ENCODE measurements around the gene SLC16A12. TPM values are rescaled to one million over a fixed set of nuclear protein-coding genes. Genes with fewer than 3 reads are reported as not detected.
"Not testable (repeated sequence)": the region's sequence is repeated elsewhere in the genome, so short reads cannot be mapped to it uniquely, and the experiment has no call there.

SLC16A12 gene
- total RNA-seq, 1 experiment from 2014 or later, result 0.12 TPM

- no peak for DNase-seq (ENCODE audit: low read depth)
Measured at GRCh38 chr10:89471110-89471809, 64.1 kb downstream of the SLC16A12 start.

DNA sequence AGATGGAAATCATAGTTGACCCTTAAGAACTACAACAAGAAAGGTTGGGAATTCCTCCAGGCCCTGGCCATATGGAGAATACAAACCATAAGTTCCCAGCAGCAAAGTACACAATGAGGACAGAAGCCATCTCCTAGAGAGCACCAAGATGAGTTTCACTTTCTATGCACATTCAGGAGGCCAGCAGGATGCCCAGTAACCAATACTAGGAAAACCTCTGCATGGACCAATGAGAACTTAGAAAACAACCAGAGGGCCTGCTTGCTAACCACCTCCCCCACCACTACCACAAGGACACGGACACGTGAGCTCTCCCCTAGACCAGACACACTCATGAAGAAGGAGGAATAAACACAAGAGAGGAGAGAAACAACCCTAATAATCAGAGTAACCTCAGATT is 64.8 kb downstream of the SLC16A12 start:
- peak; percentile 21 for DNase-seq (ENCODE audit: low read depth)

DNA sequence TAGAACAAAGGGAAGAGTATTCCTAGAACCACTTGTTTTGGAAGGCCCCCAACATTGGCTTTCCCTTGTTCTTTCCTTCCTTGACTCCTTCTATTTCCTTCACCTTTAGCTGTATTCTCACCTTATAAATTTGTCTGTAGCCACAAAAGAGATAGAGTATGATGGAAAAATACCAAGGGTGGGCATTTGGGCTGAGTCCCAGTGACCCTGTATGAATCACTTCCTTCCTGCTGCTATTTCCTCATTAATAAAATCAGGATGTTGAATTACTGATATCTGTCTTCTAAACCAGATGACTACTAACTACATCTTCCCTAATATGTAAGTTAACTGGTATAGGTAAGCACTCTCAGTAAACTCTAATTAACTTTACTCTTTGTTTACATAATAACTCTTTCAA is 65.9 kb downstream of the SLC16A12 start:
- no peak for DNase-seq (ENCODE audit: low read depth)

GRCh38 chr10:89468191-89468965 is 67.0 kb downstream of the SLC16A12 start:
- no peak for DNase-seq (ENCODE audit: low read depth)

GRCh38 chr10:89466599-89467035 is 68.8 kb downstream of the SLC16A12 start:
- DNase-seq (ENCODE audit: low read depth), result peak; percentile 52

DNA sequence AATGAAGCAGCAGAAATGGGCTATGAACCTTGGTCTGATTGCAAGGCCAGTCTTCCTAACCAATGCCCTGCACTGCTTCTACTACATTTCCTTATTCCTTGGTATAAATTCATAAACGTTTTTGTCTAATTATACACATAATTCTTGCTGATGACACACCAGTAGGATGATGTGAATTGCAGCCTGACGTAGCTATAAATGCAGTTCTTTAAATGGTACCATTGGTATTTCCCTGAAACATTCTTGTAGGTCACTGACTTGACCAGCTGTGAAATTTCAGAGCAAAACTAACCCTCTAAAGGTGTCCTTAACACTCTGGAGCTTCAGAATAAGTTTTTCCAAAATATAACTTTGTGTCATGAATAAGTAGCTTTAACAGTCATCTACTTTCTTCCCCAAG is 70.2 kb downstream of the SLC16A12 start:
- DNase-seq (ENCODE audit: low read depth), result no peak

- no peak for DNase-seq (ENCODE audit: low read depth)
Measured at GRCh38 chr10:89463846-89464537, 71.4 kb downstream of the SLC16A12 start.

DNA sequence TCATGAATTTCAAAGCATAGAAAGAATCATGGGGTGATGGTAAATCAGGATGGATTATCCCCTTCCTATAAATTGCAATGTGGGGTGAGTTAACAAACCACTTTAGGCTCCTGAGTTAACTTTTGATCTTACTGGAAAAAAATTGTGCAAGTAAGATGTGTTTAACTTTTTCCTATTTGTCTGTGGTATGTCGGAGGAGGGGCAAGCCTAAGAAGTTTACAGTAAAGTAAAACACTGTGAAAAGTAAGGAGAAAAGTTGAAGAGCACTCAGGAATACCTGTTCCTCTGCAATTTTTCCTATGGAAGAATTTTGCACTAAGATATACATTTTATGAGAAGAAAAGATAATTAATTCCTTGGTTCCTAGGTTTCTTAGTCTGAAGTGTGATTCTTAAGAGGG is 76.6 kb downstream of the SLC16A12 start:
- DNase-seq (ENCODE audit: low read depth), result no peak

- peak; percentile 78 for DNase-seq (ENCODE audit: low read depth)
Measured at GRCh38 chr10:89458291-89458690, 77.1 kb downstream of the SLC16A12 start.

GRCh38 chr10:89454561-89455347 is 80.6 kb downstream of the SLC16A12 start:
- DNase-seq (ENCODE audit: low read depth), result no peak

DNA sequence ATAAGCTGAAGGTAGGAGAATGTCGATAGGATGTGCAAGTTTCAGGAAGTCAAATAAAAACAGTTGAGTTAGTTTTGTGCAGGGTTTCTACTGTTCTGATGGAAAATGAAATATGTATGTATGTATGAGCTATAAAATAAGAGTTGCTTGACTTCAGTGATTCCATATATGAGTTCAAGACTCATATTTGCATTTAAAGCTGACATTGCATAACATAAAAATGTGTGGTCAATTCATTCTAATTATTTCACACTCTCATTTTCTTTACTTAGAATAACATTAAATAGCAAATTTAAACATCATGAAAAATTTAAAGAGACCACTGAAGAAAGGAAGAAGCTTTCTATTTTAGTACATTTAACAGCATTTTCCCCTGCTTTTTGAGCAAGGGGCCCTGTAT is 83.2 kb downstream of the SLC16A12 start:
- DNase-seq (ENCODE audit: low read depth), result no peak

DNA sequence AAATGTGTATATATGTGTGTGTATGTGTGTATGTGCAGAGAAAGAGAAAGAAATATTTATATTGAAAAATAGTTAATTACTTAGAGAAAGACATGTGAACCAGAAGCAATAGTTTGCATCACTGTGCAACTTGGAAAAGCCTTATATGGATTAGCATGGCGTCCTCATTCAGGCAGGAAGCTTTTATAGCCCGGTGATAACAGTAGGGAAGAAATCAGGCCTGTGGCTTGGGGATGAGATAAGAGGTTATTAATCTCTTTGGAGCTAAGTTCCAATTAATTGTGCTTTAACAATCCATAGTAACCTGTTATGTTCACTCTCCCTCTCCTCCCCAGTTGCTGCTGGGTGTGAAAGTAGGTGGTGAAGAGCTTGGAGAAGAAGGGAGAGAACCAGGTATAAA is 84.5 kb downstream of the SLC16A12 start:
- no peak for DNase-seq (ENCODE audit: low read depth)

DNA sequence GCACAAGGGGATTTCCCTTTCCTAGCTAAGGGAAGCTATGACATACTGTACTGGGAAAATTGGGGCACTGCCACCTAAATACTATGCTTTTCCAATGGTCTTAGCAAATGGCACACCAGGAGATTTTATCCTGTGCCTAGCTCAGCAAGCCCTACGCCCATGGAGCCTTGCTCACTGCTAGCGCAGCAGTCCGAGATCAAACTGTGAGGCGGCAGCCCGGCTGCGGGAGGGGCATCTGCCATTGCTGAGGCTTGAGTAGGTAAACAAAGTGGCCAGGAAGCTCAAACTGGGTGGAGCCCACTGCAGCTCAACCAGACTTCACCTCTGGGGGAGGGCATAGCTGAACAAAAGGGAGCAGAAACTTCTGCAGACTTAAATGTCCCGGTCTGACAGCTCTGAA is 90.6 kb downstream of the SLC16A12 start:
- DNase-seq (ENCODE audit: low read depth), result not testable (repeated sequence)

DNA sequence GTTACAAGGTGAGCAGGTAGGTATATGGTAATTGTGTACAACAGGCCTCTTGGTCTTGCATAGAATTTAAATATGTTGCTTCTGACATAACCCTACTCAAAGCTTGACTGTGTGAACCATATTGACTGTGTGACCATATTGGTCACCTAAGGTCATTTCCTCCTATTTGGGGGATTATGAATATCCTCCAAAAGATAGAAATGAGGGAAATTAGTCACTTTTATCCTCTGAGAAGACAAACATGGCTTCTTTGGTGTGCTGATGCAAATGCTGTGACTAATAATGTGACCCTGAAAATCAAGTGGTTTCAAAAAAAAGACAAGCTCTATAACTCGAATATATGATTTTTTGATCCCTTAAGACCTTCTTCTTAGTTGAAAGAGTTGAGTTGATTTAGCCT is 93.1 kb downstream of the SLC16A12 start:
- no peak for DNase-seq (ENCODE audit: low read depth)

GRCh38 chr10:89440226-89441009 is 95.0 kb downstream of the SLC16A12 start:
- no peak for DNase-seq (ENCODE audit: low read depth)

DNA sequence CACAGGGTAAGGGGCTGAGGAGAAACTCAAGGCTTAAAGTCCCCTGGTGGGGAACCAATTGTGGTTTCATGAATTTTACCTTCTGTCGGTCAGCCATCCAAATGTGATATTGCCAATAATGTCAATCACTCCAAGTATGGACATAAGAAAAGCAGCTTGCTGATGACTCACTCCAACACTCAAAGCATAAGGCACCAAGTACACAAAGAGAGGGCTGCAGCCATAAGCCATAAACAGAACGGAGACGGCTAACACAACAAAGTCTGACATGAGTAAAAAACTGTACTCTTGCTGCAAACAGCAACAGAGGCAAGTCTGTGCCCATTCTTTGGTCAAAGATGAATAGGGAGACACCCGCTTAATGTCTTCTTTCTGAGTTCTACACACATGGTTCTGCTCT is 96.9 kb downstream of the SLC16A12 start:
- DNase-seq (ENCODE audit: low read depth), result no peak

DNA sequence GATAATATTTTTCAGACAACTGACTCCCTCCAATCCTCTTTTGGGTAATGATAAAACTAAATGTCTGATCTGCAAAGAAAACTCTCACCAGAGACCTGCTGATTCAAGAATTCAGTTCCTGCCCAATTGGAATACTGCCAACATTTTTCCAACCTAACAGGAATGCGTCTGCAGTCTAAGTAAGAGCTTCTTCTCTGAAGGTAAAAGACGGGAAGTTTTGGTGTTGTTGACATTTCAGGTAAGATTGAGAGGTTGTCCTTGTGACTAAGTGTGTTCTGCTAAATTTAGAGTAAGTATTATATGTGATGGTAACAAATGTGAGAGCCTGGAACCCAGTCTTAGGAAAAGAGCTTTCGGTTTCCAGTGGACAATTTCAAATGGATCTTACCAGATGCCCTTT is 103.4 kb downstream of the SLC16A12 start:
- DNase-seq (ENCODE audit: low read depth), result peak; percentile 26

DNA sequence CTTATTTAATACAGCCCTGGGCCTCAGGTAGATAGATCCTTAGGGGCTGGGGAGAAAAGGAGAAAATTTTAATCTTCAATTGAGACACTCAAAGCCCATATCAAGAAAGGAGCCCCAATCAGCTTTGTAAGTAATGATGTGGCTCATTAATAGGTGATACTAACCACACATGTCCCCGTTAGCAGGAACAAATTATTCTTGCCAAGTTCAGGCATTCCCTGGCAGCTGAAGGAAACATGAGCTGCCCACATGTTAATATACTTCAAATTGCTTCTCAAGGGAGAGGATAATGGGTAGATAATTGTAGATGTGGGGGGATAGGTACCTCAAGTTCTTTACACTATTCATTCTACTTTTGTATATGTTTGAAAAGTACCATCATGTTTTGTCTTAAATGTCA is 106.5 kb downstream of the SLC16A12 start:
- DNase-seq (ENCODE audit: low read depth), result no peak

DNA sequence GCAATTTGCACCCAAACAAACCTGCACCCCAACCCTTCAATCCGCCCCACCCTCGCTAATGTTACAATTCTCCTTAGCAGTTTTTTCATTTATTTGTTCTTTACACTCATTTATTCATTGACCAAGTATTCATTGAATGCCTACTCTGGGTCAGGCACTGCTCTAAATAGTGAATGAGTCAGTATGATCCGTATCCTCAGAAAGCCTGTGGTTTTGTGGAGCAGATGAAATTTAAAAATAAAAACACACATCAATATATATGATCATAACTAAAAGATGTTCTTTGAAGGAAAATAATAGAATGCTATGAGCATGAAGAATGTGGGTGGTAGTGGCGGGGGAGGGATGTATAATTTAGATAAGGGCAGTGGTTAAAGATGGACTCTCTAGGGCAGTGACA is 107.8 kb downstream of the SLC16A12 start:
- DNase-seq (ENCODE audit: low read depth), result peak; percentile 41

DNA sequence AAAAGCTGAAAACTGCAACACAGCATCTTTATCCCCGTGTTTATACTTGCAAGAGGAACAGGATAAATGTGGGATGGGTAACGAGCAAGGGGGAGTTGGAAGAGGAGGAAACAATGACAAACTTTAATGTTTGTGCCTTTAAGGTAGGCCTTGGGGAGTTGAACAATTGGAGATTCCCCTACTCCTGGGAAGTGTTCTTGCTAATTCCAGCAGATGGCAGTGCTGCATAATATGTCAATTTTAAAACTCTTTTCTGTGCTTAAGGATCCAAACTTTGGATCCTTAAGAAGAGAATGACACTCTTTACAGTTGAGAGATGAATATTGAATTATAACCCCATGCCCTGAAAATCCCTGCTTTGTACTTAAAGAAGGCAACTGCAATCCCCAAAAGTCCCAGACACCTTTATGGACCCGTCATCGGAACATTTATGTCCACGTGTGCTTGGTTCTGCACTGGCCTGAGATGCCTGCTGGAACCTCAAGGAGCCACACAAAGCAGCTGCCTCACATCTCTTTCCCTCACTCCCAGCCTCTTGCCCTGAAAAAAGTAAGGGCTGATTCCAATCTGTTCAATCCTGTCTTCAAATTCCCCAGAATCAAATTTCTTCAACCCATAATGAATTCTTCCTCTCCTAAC is 109.0 kb downstream of the SLC16A12 start:
- DNase-seq (ENCODE audit: low read depth), result peak; percentile 50

- no peak for DNase-seq (ENCODE audit: low read depth)
Measured at GRCh38 chr10:89425000-89425399, 110.4 kb downstream of the SLC16A12 start.
